Upper lobe of left lung (tissue), 4 donors: Measurements from ENCODE around the gene IPCEF1.

Experiments
- EP300 ChIP-seq, 4 donors: sonication (generic); formaldehyde crosslinking; IDR thresholded peaks; one replicate each; pipeline ENCODE4 v1.5.1; 2017; ENCODE audit warnings: antibody characterized with exemption in 4 of 4, control low read depth in 2 of 4
- POLR2A ChIP-seq, 4 donors: fragments of 450-650 bp; IDR thresholded peaks; one replicate each; pipeline ENCODE4 v1.5.1; 2016 to 2017; ENCODE audit warnings: antibody characterized with exemption in 4 of 4, mild to moderate bottlenecking in 2 of 4
- POLR2AphosphoS5 ChIP-seq, 2 donors: sonication (generic); formaldehyde crosslinking; IDR thresholded peaks; one replicate each; pipeline ENCODE4 v1.5.1; 2017; ENCODE audit warnings: antibody characterized with exemption in 2 of 2
- TF ChIP-seq, protein P1 (sequence below), 6 experiments: fragments of 450-650 bp in 4 of 6; fragments of 200-600 bp in 2 of 6; sonication (generic) in 2 of 6; IDR thresholded peaks; one replicate each; pipeline ENCODE4 v1.5.1; 2016 to 2019; ENCODE audit warnings: antibody characterized with exemption in 6 of 6

DNA sequence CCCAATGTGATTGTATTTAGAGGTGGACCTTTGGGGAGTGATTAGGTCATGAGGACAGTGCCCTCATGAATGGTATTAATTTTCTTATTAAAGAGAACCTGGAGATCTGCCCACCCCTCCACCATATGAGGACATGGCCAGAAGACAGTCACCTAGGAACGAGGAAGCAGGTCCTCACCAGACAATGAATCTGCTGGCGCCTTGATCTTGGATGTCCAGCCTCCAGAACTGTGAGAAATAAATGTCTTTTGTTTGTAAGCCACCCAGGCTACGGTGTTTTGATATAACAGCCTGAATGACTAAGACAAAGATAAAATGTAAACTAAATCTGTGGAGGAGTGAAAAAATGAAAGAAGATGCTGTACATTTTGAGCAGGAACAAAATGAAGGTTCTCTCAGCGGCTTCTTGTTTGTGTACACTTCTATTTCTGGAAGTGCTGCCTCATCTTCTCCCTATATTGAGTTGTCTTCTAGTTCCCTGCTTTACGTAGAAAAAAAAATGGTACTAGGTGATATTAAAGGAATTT lies 1.5 kb upstream of the IPCEF1 start:
- TF ChIP-seq POLR2A (IDR thresholded peaks at IDR 0.05) (no peak), POLR2AphosphoS5 (IDR thresholded peaks at IDR 0.05) (no peak), EP300 (IDR thresholded peaks at IDR 0.05) (no peak)
- TF ChIP-seq, protein P1, sequence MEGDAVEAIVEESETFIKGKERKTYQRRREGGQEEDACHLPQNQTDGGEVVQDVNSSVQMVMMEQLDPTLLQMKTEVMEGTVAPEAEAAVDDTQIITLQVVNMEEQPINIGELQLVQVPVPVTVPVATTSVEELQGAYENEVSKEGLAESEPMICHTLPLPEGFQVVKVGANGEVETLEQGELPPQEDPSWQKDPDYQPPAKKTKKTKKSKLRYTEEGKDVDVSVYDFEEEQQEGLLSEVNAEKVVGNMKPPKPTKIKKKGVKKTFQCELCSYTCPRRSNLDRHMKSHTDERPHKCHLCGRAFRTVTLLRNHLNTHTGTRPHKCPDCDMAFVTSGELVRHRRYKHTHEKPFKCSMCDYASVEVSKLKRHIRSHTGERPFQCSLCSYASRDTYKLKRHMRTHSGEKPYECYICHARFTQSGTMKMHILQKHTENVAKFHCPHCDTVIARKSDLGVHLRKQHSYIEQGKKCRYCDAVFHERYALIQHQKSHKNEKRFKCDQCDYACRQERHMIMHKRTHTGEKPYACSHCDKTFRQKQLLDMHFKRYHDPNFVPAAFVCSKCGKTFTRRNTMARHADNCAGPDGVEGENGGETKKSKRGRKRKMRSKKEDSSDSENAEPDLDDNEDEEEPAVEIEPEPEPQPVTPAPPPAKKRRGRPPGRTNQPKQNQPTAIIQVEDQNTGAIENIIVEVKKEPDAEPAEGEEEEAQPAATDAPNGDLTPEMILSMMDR (IDR thresholded peaks at IDR 0.05) = no peak
